CD4-positive, alpha-beta T cell treated with Interleukin-10 for 1 hour (primary cell): Measurements from ENCODE around the gene TFG.
"Not testable (repeated sequence)": the region's sequence is repeated elsewhere in the genome, so short reads cannot be mapped to it uniquely, and the experiment has no call there.

Source experiments
- DNase-seq: peaks from one replicate; pipeline ENCODE4 v3.0.0-alpha.2; 2020

Gene TFG

GRCh38 chr3:100708989-100709841 lies at the start of gene TFG:
Gene TFG, plus strand, starts transcription at chr3:100709494. Its CDS starts 4,192 bp downstream, at chr3:100713686.
- DNase-seq = peak; percentile 99

GRCh38 chr3:100661294-100661693 lies 48.0 kb upstream of the TFG start:
- DNase-seq = not testable (repeated sequence)

- no peak for DNase-seq
These were observed 47.0 kb upstream of the TFG start for GRCh38 chr3:100662113-100662823.

- peak; percentile 27 for DNase-seq
These were observed 44.1 kb upstream of the TFG start for GRCh38 chr3:100665230-100665629.

GRCh38 chr3:100666699-100667098 lies 42.6 kb upstream of the TFG start:
- DNase-seq = not testable (repeated sequence)

- DNase-seq = not testable (repeated sequence)
These were observed 42.0 kb upstream of the TFG start for GRCh38 chr3:100667316-100667715.

- DNase-seq = not testable (repeated sequence)
These were observed 38.3 kb upstream of the TFG start for GRCh38 chr3:100670995-100671394.

- no peak for DNase-seq
These were observed 27.8 kb upstream of the TFG start for GRCh38 chr3:100681496-100681895.

- DNase-seq = peak; percentile 1
These were observed 27.0 kb upstream of the TFG start for GRCh38 chr3:100682056-100682853.

GRCh38 chr3:100682854-100683760 lies 26.2 kb upstream of the TFG start:
- DNase-seq = no peak

- DNase-seq = no peak
These were observed 16.1 kb upstream of the TFG start for GRCh38 chr3:100693225-100693624.

- no peak for DNase-seq
These were observed 13.6 kb upstream of the TFG start for GRCh38 chr3:100695696-100696095.

- DNase-seq = no peak
These were observed 13.1 kb upstream of the TFG start for GRCh38 chr3:100696161-100696560.

- no peak for DNase-seq
These were observed 12.1 kb upstream of the TFG start for GRCh38 chr3:100697172-100697571.

- DNase-seq = no peak
These were observed 11.5 kb upstream of the TFG start for GRCh38 chr3:100697723-100698285.

- no peak for DNase-seq
These were observed 10.6 kb upstream of the TFG start for GRCh38 chr3:100698736-100699135.

- no peak for DNase-seq
These were observed 8.6 kb upstream of the TFG start for GRCh38 chr3:100700708-100701107.

GRCh38 chr3:100702082-100702979 lies 7.0 kb upstream of the TFG start:
- DNase-seq = no peak

- no peak for DNase-seq
These were observed 6.3 kb upstream of the TFG start for GRCh38 chr3:100702980-100703345.

GRCh38 chr3:100703865-100704264 lies 5.4 kb upstream of the TFG start:
- no peak for DNase-seq

GRCh38 chr3:100706365-100706764 lies 2.9 kb upstream of the TFG start:
- DNase-seq = no peak
